SK-N-SH treated with all-trans-retinoic acid at 6 μM for 48 hours (cell line): Measurements from ENCODE around the gene PEMT.

Experiments used
- ATAC-seq: fragments of 200-7000 bp; cut with Tn5 transposase; 3 replicates; pipeline ENCODE4 v1.9.1; 2020; ENCODE audit warnings: mild to moderate bottlenecking, moderate library complexity
- ARNTL ChIP-seq: fragments of 450-650 bp; formaldehyde crosslinking; IDR thresholded peaks from 2 replicates; pipeline ENCODE4 v1.5.0; 2020; ENCODE audit warnings: low read depth, mild to moderate bottlenecking, moderate library complexity, borderline replicate concordance
- BACH2 ChIP-seq: fragments of 250-450 bp; sonication (Bioruptor Pico); IDR thresholded peaks from 2 replicates; pipeline ENCODE4 v1.9.0; 2021; ENCODE audit warnings: mild to moderate bottlenecking, borderline replicate concordance
- CREB5 ChIP-seq: fragments of 250-450 bp; sonication (Bioruptor Pico); IDR thresholded peaks from 2 replicates; pipeline ENCODE4 v1.5.1; 2020; ENCODE audit warnings: low read depth, mild to moderate bottlenecking, moderate library complexity
- CSDC2 ChIP-seq: fragments of 250-450 bp; sonication (Bioruptor Pico); IDR thresholded peaks from 2 replicates; pipeline ENCODE4 v1.5.0; 2020; ENCODE audit warnings: mild to moderate bottlenecking, moderate library complexity
- ESRRG ChIP-seq: fragments of 250-450 bp; sonication (Bioruptor Pico); IDR thresholded peaks from 2 replicates; pipeline ENCODE4 v1.6.1; 2021; ENCODE audit warnings: mild to moderate bottlenecking
- GLIS3 ChIP-seq: fragments of 250-450 bp; sonication (Bioruptor Pico); IDR thresholded peaks from 2 replicates; pipeline ENCODE4 v1.5.0; 2020; ENCODE audit warnings: mild to moderate bottlenecking, moderate library complexity
- ISL1 ChIP-seq: fragments of 250-450 bp; sonication (Bioruptor Pico); IDR thresholded peaks from 2 replicates; pipeline ENCODE4 v2.1.2; 2022; ENCODE audit warnings: mild to moderate bottlenecking, moderate library complexity
- PPARA ChIP-seq: fragments of 250-450 bp; sonication (Bioruptor Pico); IDR thresholded peaks from 2 replicates; pipeline ENCODE4 v1.5.0; 2020; ENCODE audit warnings: mild to moderate bottlenecking, borderline replicate concordance
- TCF4 ChIP-seq: fragments of 250-450 bp; sonication (Bioruptor Pico); IDR thresholded peaks from 2 replicates; pipeline ENCODE4 v1.8.0; 2021; ENCODE audit warnings: mild to moderate bottlenecking, moderate library complexity, borderline replicate concordance
- TSHZ2 ChIP-seq: fragments of 250-450 bp; sonication (Bioruptor Pico); IDR thresholded peaks from 2 replicates; pipeline ENCODE4 v1.5.0; 2020; ENCODE audit warnings: mild to moderate bottlenecking, moderate library complexity
- ZC3H10 ChIP-seq: fragments of 250-450 bp; sonication (Bioruptor Pico); IDR thresholded peaks from 2 replicates; pipeline ENCODE4 v1.5.1; 2021; ENCODE audit warnings: mild to moderate bottlenecking, moderate library complexity
- ZFP3 ChIP-seq: fragments of 250-450 bp; sonication (Bioruptor Pico); IDR thresholded peaks from 2 replicates; pipeline ENCODE4 v1.5.0; 2020; ENCODE audit warnings: mild to moderate bottlenecking, moderate library complexity
- ZFP30 ChIP-seq: fragments of 450-650 bp; formaldehyde crosslinking; IDR thresholded peaks from 2 replicates; pipeline ENCODE4 v1.5.0; 2022; ENCODE audit warnings: mild to moderate bottlenecking, moderate library complexity
- ZNF565 ChIP-seq: fragments of 450-650 bp; formaldehyde crosslinking; conservative IDR thresholded peaks from 2 replicates; pipeline ENCODE4 v1.5.0; 2020; ENCODE audit warnings: low read depth, mild to moderate bottlenecking, moderate library complexity
- ZNF70 ChIP-seq: fragments of 450-650 bp; formaldehyde crosslinking; IDR thresholded peaks from 2 replicates; pipeline ENCODE4 v1.5.0; 2020; ENCODE audit warnings: mild to moderate bottlenecking, moderate library complexity
- ZNF8 ChIP-seq: fragments of 450-650 bp; formaldehyde crosslinking; IDR thresholded peaks from 2 replicates; pipeline ENCODE4 v1.5.0; 2020; ENCODE audit warnings: mild to moderate bottlenecking, moderate library complexity
- TF ChIP-seq, protein P1 (sequence below): fragments of 250-450 bp; sonication (Bioruptor Pico); IDR thresholded peaks from 2 replicates; pipeline ENCODE4 v1.8.0; 2021; ENCODE audit warnings: low read depth, mild to moderate bottlenecking, moderate library complexity, borderline replicate concordance
- TF ChIP-seq, protein P2 (sequence below): fragments of 250-450 bp; sonication (Bioruptor Pico); IDR thresholded peaks from 2 replicates; pipeline ENCODE4 v1.5.1; 2021; ENCODE audit warnings: mild to moderate bottlenecking, moderate library complexity
- TF ChIP-seq, protein P3 (sequence below): fragments of 250-450 bp; sonication (Bioruptor Pico); IDR thresholded peaks from 2 replicates; pipeline ENCODE4 v1.8.0; 2020; ENCODE audit warnings: mild to moderate bottlenecking, moderate library complexity, borderline replicate concordance

The PEMT gene

GRCh38 chr17:17507465-17508011, 84.0 kb downstream of the PEMT start:
- no peak for ATAC-seq

GRCh38 chr17:17506893-17507464, 84.5 kb downstream of the PEMT start:
- ATAC-seq, result no peak
- TF ChIP-seq ZNF70 (CRISPR knock-in tag) (no peak), ZFP3 (CRISPR knock-in tag) (no peak), PPARA (CRISPR knock-in tag) (no peak), ZFP30 (CRISPR knock-in tag) (no peak), ZNF8 (CRISPR knock-in tag) (no peak), ISL1 (CRISPR knock-in tag) (no peak), ZC3H10 (CRISPR knock-in tag) (no peak), ARNTL (CRISPR knock-in tag) (no peak), BACH2 (no peak), TCF4 (CRISPR knock-in tag) (no peak), CSDC2 (CRISPR knock-in tag) (no peak)
- TF ChIP-seq, protein P1, sequence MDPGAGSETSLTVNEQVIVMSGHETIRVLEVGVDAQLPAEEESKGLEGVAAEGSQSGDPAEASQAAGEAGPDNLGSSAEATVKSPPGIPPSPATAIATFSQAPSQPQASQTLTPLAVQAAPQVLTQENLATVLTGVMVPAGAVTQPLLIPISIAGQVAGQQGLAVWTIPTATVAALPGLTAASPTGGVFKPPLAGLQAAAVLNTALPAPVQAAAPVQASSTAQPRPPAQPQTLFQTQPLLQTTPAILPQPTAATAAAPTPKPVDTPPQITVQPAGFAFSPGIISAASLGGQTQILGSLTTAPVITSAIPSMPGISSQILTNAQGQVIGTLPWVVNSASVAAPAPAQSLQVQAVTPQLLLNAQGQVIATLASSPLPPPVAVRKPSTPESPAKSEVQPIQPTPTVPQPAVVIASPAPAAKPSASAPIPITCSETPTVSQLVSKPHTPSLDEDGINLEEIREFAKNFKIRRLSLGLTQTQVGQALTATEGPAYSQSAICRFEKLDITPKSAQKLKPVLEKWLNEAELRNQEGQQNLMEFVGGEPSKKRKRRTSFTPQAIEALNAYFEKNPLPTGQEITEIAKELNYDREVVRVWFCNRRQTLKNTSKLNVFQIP (CRISPR knock-in tag), result no peak
- TF ChIP-seq, protein P2, sequence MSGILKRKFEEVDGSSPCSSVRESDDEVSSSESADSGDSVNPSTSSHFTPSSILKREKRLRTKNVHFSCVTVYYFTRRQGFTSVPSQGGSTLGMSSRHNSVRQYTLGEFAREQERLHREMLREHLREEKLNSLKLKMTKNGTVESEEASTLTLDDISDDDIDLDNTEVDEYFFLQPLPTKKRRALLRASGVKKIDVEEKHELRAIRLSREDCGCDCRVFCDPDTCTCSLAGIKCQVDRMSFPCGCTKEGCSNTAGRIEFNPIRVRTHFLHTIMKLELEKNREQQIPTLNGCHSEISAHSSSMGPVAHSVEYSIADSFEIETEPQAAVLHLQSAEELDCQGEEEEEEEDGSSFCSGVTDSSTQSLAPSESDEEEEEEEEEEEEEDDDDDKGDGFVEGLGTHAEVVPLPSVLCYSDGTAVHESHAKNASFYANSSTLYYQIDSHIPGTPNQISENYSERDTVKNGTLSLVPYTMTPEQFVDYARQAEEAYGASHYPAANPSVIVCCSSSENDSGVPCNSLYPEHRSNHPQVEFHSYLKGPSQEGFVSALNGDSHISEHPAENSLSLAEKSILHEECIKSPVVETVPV (CRISPR knock-in tag), result no peak

More at GRCh38 chr17:17507465-17508011, 84.0 kb downstream of the PEMT start:
- TF ChIP-seq ARNTL (CRISPR knock-in tag) (no peak), BACH2 (no peak), TSHZ2 (CRISPR knock-in tag) (no peak), CREB5 (CRISPR knock-in tag) (no peak), ESRRG (CRISPR knock-in tag) (no peak), ZC3H10 (CRISPR knock-in tag) (no peak), ISL1 (CRISPR knock-in tag) (no peak), TCF4 (CRISPR knock-in tag) (no peak), ZNF565 (no peak), PPARA (CRISPR knock-in tag) (no peak), GLIS3 (no peak), ZNF8 (CRISPR knock-in tag) (no peak)
- TF ChIP-seq, protein P3, sequence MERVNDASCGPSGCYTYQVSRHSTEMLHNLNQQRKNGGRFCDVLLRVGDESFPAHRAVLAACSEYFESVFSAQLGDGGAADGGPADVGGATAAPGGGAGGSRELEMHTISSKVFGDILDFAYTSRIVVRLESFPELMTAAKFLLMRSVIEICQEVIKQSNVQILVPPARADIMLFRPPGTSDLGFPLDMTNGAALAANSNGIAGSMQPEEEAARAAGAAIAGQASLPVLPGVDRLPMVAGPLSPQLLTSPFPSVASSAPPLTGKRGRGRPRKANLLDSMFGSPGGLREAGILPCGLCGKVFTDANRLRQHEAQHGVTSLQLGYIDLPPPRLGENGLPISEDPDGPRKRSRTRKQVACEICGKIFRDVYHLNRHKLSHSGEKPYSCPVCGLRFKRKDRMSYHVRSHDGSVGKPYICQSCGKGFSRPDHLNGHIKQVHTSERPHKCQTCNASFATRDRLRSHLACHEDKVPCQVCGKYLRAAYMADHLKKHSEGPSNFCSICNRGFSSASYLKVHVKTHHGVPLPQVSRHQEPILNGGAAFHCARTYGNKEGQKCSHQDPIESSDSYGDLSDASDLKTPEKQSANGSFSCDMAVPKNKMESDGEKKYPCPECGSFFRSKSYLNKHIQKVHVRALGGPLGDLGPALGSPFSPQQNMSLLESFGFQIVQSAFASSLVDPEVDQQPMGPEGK (CRISPR knock-in tag), result no peak
- TF ChIP-seq, protein P1 (CRISPR knock-in tag), result no peak
- TF ChIP-seq, protein P2 (CRISPR knock-in tag), result no peak
